ENCODE measurements around the gene LAPTM5. TPM values are rescaled to one million over a fixed set of nuclear protein-coding genes. Genes with fewer than 3 reads are reported as not detected.
A peak's percentile ranks its signal among the peaks of the same experiment; 100 is the strongest.

Gene LAPTM5
- total RNA-seq, 4 donors from 2014 or later = 21.1 to 67.8 (median 43.1) TPM

- H3K9me3 ChIP-seq = peaks cover 0 to 15% (median 0%) of the 10 kb centered on the region in 4 donors
- 90 to 95% methylated on average over 8 of the region's 8 CpGs for WGBS, 2 donors
Measured at GRCh38 chr1:30716646-30717045, 40.9 kb downstream of the LAPTM5 start.

GRCh38 chr1:30715886-30716285 is 41.7 kb downstream of the LAPTM5 start:
- Histone ChIP-seq H3K27me3 (no peaks in the 10 kb centered on the region), H3K9me3 (peaks cover 0 to 15% (median 0%) of the 10 kb centered on the region in 4 donors), H3K4me1 (peaks cover 0 to 10% (median 2%) of the 10 kb centered on the region in 4 donors), H3K4me3 (no peak overlapping the region), H3K36me3 (no peaks in the 10 kb centered on the region), H3K27ac (no peak overlapping the region)
- TF ChIP-seq CTCF (IDR thresholded peaks at IDR 0.05) = no peak
- TF ChIP-seq POLR2A (IDR thresholded peaks at IDR 0.05) = no peak
- no peak for TF ChIP-seq EP300 (IDR thresholded peaks at IDR 0.05)
- WGBS, 2 donors = 97 to 100% methylated on average over 8 to 10 of the region's 11 CpGs
- no peak for DNase-seq (ENCODE audit: low spot score in 2 of 2)

More at GRCh38 chr1:30716646-30717045, 40.9 kb downstream of the LAPTM5 start:
- DNase-seq (ENCODE audit: low spot score in 2 of 2) = no peak
- Histone ChIP-seq H3K27me3 (no peaks in the 10 kb centered on the region), H3K4me3 (no peak overlapping the region), H3K36me3 (no peaks in the 10 kb centered on the region), H3K4me1 (peaks cover 0 to 10% (median 2%) of the 10 kb centered on the region in 4 donors), H3K27ac (no peak overlapping the region)
- TF ChIP-seq POLR2A (IDR thresholded peaks at IDR 0.05) = no peak
- no peak for TF ChIP-seq CTCF (IDR thresholded peaks at IDR 0.05)
- no peak for TF ChIP-seq EP300 (IDR thresholded peaks at IDR 0.05)

- H3K36me3 ChIP-seq = no peaks in the 10 kb centered on the region
- peak in 2 of 5 experiments; percentile 15 to 16 for TF ChIP-seq CTCF (IDR thresholded peaks at IDR 0.05)
- no peak for TF ChIP-seq EP300 (IDR thresholded peaks at IDR 0.05)
- H3K4me1 ChIP-seq = peaks cover 0 to 10% (median 2%) of the 10 kb centered on the region in 4 donors
- DNase-seq (ENCODE audit: low spot score in 2 of 2) = no peak
- H3K27me3 ChIP-seq = no peaks in the 10 kb centered on the region
- H3K9me3 ChIP-seq = peaks cover 0 to 15% (median 0%) of the 10 kb centered on the region in 4 donors
- 65 to 83% methylated on average over 2 of the region's 2 CpGs for WGBS, 2 donors
- H3K4me3 ChIP-seq = no peak overlapping the region
- no peak overlapping the region for H3K27ac ChIP-seq
Measured at GRCh38 chr1:30715216-30715615, 42.4 kb downstream of the LAPTM5 start.

- Histone ChIP-seq H3K4me3 (no peak overlapping the region), H3K9me3 (peaks cover 0 to 15% (median 0%) of the 10 kb centered on the region in 4 donors), H3K27me3 (no peaks in the 10 kb centered on the region), H3K36me3 (no peaks in the 10 kb centered on the region), H3K27ac (no peak overlapping the region), H3K4me1 (peaks cover 0 to 8% (median 2%) of the 10 kb centered on the region in 4 donors)
- no peak for DNase-seq (ENCODE audit: low spot score in 2 of 2)
- WGBS, 2 donors = 91% methylated on average over 8 of the region's 8 CpGs
- no peak for TF ChIP-seq CTCF (IDR thresholded peaks at IDR 0.05)
- TF ChIP-seq EP300 (IDR thresholded peaks at IDR 0.05) = no peak
- TF ChIP-seq POLR2A (IDR thresholded peaks at IDR 0.05) = no peak
Measured at GRCh38 chr1:30714536-30715090, 43.0 kb downstream of the LAPTM5 start.

- H3K27ac ChIP-seq = no peak overlapping the region
- 56 to 64% methylated on average over 4 of the region's 4 CpGs for WGBS, 2 donors
- no peak overlapping the region for H3K4me3 ChIP-seq
- H3K36me3 ChIP-seq = no peaks in the 10 kb centered on the region
- peaks cover 0 to 2% (median 0%) of the 10 kb centered on the region in 4 donors for H3K4me1 ChIP-seq
- no peaks in the 10 kb centered on the region for H3K27me3 ChIP-seq
- peaks cover 0 to 15% (median 0%) of the 10 kb centered on the region in 4 donors for H3K9me3 ChIP-seq
- no peak for TF ChIP-seq EP300 (IDR thresholded peaks at IDR 0.05)
- no peak for TF ChIP-seq CTCF (IDR thresholded peaks at IDR 0.05)
- no peak for DNase-seq (ENCODE audit: low spot score in 2 of 2)
Measured at GRCh38 chr1:30714025-30714424, 43.5 kb downstream of the LAPTM5 start.
